Left hindlimb (tissue), 1 donor: ENCODE results near the gene PGLYRP2.
"Not testable (repeated sequence)": the region's sequence is repeated elsewhere in the genome, so short reads cannot be mapped to it uniquely, and the experiment has no call there.

Source experiments
- DNase-seq: peaks from one replicate; pipeline ENCODE4 v3.0.0-alpha.2; 2018

The PGLYRP2 gene, protein sequence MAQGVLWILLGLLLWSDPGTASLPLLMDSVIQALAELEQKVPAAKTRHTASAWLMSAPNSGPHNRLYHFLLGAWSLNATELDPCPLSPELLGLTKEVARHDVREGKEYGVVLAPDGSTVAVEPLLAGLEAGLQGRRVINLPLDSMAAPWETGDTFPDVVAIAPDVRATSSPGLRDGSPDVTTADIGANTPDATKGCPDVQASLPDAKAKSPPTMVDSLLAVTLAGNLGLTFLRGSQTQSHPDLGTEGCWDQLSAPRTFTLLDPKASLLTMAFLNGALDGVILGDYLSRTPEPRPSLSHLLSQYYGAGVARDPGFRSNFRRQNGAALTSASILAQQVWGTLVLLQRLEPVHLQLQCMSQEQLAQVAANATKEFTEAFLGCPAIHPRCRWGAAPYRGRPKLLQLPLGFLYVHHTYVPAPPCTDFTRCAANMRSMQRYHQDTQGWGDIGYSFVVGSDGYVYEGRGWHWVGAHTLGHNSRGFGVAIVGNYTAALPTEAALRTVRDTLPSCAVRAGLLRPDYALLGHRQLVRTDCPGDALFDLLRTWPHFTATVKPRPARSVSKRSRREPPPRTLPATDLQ

DNA sequence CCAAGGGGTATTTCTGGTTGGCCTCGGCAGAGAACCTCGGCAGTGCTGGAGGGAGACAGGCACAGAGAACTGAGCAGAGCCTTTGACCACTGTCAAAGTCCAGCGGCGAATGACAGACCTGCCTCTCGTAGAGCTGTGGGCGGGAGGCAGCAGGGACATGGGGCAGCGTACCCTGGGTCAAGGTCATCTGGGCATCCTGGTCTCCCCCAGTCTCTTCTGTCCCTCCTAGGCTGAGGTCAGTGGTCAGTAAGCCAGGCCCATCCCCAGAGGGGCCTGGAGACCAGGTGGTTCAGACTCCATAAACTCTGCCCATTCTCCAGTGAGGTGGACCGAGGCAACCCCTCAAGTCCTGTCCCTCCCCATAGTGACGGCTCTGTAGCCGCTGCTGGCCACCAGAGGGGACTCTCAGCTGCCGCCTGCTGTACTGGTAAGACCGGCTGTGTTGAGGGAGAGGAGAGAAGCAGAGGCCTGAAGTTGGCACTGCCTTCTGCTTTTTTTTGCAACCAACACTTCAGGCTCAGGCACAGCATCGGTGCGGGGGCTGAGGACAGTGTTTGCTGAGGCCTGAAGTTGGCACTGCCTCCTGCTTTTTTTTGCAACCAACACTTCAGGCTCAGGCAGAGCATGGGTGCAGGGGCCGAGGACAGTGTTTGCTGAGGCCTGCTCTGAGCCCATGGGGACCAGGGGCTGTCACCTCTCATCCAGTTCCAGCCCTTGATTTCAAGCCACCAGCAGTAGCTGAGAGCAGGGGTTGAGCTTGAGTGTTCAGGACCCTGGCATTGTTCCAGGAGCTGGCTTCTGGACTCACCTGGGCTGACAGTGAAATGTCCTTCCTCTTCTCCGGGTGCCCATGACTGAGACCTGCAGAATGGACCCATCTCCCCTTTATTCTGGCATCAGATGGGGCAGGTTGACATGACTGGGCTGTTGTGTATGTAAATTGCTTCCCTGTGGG lies at the start of gene PGLYRP2:
PGLYRP2 (minus strand) TSS at position 111 of the 955 bp plus-strand sequence. CDS start 130 bp downstream, outside the sequence.
- DNase-seq: no peak

DNA sequence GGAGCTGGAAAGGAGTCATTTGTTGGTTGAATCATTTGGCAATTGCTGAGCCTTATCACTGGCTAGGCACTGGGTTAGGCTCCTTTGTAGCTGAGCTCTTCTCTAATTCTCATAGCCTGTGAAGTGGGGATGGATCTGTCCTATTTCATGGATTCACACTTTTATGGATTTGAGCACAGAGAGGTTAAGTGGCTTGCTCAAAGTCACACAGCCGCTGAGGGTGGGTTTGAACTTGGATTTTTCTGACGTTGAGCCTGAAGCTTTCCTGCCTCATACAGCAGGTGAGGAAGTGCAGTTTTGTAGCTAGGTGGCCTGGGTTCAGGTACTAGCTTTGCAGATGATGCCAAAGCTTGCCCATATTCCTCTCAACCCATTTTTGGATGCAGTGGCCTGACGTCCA lies 48.4 kb upstream of the PGLYRP2 start:
- DNase-seq: no peak

DNA sequence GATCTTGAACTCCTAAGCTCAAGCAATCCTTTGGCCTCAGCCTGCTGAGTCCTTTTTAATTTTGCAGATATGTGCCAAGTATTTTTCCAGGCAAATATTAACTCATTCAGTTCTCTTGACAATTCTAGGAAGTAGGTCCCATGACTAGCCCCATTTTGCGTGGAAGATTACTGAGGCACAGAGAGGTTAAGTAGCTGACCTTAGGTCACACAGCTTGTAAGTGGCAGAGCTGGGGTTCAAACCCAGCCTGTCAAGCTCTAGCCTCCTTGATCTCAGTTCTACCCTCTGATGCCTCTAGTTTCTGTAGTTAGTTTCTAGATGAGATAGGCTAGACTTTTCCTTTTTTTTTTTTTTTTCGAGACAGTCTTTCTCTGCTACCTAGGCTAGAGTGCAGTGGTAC lies 47.1 kb upstream of the PGLYRP2 start:
- DNase-seq: no peak

DNA sequence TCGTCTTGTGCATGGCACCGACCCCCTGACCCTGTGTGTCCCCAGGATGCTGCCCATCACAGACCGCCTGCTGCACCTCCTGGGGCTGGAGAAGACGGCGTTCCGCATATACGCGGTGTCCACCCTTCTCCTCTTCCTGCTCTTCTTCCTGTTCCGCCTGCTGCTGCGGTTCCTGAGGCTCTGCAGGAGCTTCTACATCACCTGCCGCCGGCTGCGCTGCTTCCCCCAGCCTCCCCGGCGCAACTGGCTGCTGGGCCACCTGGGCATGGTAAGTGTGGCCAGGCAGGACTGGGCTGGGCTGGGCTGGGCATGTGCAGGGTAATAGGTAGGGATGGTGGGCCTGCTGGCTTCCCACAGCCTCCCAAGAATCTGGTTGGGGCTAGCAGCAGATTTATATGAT lies 46.0 kb upstream of the PGLYRP2 start:
- DNase-seq: no peak

DNA sequence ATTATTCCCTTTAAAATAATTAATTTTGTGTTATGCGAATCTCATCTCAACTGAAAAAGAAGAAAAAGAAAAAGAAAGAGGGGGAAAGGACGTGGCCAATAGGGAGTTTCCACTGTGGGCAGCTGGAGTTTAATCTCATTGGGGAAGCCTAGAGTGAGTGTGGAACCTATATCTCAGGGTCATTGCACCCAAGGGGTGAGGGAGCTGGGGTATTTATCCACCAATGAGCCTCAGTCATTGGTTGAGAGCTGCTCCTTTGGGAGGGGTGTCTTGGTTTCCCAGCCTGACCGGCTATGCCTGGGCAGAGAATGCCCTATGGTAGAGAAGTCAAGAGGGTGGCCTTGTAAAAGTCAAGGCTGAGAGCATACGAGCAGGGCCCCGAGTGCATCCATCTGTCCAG lies 45.5 kb upstream of the PGLYRP2 start:
- no peak for DNase-seq

DNA sequence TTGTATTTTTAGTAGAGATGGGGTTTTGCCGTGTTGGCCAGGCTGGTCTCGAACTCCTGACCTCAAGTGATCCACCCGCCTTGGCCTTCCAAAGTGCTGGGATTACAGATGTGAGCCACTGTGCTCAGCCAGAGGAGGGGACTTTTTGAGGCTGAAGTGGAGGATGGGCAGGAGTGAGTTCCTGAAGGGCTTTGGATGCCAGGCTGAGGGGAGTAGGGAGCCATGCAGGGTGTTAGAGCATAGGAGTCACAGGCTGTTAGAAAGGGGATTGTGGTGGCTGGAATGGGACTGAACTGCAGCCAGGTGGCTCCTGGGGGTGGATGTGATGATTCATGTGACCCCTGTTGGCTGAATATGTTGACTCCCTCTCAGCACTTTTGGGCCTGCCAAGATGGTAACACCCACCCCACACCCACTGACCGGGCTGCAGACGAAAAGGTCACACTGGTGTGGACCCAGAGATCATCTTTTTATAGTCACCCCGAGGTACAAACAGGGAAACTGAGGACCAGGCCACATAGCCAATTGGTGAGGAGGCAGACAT lies 40.2 kb upstream of the PGLYRP2 start:
- DNase-seq: no peak

DNA sequence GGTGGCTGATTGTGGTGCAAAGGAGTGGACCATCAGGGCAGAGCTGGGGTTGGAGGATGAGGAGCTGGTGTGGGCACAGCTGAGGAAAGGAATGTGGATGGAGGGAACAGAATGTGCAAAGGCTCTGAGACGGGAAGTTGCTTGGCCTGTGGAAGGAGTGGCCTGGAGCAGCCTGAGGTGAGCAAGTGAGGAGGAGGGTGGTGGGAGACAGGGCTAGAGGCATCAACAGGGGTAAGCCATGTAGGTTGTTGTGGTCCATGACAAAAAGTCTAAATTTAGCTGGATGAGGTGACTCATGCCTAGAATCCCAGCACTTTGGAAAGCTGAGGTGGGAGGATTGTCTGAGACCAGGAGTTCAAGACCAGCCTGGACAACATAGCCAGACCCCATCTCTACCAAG lies 38.5 kb upstream of the PGLYRP2 start:
- no peak for DNase-seq

DNA sequence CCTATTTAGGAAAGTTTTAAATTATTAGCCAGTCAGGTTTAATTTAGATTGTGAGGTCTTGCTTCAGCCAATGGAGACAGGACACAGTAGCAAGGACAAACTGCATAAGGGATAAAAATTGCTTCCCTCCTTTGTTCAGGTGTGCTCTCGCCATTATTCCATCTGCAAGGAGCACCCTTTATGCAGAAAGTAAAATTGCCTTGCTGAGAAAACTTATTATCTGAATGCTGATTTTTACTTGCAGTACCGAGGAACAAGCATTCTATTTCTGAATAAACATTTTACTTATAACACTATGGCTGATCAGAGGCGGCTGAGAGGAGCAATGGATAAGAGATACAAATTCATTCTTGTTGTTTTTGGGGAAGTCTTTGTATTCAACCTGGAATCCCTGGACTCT lies 37.1 kb upstream of the PGLYRP2 start:
- no peak for DNase-seq

DNA sequence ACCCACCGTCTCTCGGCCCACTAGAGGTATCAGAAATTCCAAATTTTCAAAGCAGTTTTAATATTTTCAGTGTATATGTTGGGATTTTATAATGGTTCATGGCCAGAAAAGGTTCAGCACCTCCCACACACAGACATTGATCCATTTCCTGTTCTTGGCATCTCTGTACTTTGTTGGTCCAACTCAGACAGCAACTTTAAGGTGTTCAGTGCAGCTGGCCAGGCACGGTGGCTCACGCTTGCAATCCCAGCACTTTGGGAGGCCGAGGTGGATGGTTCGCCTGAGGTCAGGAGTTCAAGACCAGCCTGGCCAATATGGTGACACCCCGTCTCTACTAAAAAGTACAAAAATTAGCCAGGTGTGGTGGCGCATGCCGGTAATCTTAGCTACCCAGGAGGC lies 35.9 kb upstream of the PGLYRP2 start:
- not testable (repeated sequence) for DNase-seq

DNA sequence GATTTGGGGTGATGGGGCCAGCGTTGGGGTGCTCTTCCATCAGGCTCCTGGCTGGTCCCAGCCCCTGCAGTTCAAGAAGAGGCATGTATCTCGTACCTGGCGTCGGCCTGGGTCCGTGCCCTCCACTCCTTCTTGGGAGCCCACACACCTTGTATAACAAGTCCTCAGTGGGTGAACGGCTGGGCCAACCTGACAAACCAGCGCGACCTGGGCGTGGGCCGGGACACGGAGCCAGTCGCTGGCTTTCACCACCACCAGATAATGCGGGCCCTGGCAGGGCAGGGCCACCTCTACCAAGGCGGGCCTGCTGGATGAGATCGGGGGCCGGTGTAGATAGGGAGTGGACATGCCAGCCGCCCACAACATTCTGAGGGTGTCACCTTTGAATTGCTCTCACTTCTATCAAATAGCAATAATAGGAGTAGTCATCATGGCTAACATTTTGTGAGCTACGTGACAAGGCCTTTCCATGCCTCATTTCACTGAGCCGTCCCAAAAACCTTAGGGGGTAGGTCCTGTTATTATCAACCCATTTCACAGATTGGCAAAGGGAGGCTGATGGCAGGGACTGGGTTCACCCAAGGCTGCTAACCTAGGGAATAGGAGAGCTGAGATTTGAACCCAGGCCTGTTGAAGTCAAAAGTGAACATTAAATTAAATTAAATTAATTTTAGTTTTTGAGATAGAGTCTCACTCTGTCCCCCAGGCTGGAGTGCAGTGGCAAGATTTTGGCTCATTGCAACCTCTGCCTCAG lies 32.5 kb upstream of the PGLYRP2 start:
- no peak for DNase-seq

DNA sequence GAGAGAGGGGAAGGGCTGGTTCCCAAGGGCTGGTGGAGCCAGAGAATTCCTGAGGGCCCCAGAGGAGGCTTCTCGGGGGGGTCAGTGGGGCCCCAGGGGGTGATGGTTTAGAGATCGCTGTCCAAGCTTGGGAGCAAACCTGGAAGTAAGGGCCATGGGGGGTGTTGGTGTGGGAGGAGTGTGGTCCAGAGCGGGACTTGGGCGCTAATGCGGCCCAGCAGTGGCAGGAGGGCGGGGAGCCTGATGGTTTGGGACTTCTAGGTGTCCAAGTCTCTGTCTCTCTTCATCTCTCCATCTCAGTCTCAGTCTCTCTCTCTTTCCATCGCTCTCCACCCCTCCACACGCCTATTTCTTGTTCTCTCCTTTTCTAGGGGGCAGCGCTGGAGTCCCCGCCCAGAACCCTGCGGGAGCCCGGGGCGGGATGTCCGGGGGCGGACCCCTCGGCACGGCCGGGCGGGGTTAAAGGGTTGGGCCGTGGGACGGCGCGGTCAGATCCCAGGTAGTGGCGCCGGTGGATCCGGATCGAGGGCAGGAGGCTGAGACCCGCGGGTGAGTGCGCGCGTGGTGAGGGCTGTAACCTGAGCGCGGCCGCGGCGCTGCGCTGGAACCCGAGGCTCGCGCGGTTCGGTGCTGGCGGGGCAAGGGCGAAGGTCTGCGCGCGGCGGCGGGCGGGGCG lies 28.9 kb upstream of the PGLYRP2 start, which contains the start of gene CYP4F22:
CYP4F22 (plus strand) TSS at position 491 of the 676 bp plus-strand sequence. CDS start 16,812 bp downstream, outside the sequence.
- no peak for DNase-seq

DNA sequence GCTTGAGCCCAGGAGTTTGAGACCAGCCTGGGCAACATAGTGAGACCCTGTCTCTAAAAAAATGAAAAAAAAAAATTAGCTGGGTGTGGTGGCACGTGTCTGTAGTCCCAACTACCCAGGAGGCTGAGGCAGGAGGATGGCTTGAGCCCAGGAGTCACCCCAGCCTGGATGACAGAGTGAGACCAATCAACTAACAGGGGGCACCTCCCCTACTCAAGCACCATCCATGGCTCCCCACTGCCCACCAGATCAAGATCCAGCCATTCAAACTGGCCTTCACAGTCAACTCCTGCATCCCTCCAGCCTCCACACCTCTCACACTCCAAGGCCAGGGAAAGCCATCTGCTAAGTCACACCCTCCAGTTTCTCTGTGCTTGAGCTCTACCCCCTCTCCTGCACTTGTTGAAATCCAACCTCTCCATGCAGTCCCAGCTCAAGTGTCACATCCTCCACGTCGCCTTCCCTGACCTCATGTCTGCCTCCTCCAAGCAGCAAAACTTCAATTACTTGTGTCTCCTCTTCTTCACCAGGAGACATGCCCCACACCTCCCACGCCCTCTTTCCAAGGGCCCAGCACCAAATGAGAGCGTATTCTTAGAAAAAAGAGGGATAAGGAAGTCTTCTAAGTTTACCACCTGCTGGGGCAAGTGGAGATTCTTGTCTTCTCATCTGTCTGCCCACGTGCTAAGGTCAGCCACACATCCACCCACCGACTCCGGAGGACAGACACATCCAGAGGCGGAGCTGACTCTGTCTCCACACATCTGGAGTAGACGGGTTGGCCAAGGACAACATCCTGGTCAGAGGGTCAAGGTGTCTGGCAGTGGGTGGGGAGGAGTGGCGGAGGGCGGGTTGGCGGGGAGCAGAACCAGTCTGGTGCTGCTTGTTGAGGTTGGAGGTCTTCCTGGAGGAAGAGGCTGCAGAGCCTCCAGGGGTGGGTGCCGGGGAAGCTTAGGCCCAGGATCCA lies 28.1 kb upstream of the PGLYRP2 start:
- DNase-seq: no peak

DNA sequence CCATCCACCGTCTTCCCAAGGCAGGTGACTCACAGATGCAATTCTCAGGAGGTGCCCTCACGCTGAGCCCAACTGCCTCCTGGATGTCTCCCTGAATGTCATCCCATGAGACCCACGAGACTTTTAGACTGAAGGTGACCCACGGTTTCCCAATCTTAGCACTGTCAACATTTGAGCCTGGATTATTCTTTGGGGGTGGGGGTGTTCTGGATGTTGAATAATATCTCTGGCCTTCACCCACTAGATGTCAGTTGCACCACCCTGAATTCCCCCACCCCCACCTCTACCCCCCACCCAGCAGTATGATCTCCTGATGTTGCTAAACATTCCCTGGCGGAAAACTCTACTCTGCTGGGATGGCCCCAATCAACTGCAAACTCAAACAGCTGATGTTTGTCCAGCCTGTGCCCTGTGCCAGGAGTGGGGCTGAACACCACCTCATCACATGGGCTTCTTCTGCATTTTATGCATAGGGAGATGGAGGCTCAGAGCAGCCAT lies 26.8 kb upstream of the PGLYRP2 start:
- DNase-seq: no peak

DNA sequence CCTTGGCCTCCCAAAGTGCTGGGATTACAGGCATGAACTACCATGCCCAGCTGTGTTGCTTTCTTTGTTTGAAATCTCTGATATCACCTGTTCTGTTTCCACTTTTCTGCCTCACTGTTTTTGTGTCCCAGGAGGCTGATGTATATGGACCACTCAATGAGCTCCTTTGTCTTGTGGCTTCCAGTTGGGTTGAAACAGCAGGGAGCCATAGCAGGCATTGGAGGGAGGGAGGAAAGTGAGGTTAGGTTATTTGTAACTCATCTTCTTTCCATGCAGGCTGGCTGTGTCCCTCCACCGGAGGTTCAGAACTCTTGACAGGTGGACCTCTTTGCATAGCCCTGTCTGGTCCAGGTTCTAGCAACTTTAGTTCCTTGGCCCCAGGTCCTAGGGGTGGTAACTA lies 23.0 kb upstream of the PGLYRP2 start:
- DNase-seq: no peak

DNA sequence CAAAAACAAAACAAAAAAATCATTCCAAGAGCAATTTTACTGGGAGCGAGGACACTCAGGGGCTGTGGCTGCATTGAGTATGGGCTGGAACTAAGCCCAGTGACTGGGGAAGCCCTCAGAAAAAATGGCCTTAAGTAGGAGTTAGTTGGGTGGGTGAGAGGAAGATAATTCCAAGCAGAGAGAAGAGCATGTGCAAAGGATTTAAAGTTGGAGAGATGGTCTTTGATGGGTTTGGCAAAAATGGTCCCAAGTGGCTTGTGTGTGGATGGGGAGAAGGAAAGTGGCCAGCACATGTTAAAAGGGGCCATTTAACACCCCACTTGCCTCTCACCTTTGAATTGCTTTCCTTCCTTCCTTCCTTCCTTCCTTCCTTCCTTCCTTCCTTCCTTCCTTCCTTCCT lies 22.3 kb upstream of the PGLYRP2 start:
- DNase-seq: no peak

DNA sequence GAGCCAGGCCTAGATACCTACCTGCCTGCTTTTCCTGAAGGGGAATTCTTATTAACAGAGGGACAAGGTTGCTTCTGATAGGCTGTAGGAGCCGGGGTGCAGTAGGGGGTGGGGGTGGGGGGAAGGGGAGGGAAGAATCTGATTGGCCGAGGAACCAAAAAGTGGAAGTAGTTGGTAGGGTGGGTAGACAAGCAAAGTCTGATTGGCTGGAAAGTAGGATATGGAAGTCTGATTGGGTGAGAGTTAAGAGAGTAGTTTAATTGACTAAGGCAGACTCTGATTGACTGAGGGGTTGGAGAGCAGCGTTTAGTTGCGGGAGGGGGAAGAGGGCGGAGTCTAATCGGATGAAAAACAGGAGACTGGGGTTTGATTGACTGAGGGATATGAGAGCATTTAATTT lies 19.6 kb upstream of the PGLYRP2 start:
- no peak for DNase-seq

DNA sequence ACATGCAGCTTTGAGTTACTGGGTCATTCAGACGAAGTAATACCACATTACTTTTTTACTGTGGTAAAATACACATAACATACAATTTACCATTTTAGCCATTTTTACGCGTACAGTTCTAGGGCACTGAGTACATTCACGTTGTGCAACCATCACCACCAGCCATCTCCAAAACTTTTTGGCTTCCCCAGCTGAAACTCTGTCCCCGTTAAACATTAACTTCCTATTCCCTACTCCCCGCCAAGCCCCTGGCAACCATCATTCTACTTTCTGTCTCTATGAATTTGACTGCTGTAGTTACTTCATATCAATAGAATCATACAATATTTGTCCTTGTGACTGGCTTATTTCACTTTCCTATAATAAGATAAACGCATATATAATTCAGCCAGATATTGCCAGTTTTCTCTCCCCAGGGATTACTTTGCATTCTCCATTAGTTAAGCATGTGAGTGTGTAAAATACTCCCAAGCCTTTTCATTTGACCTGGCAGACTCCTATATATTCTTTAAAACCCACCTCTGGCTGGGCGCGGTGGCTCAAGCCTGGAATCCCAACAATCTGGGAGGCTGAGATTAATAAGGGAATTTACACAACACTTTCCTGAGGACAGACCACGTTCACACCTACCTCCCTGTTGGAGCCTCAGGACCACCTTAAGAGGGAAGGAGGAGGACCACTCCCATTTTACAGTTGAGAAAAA lies 19.0 kb upstream of the PGLYRP2 start:
- DNase-seq: no peak

DNA sequence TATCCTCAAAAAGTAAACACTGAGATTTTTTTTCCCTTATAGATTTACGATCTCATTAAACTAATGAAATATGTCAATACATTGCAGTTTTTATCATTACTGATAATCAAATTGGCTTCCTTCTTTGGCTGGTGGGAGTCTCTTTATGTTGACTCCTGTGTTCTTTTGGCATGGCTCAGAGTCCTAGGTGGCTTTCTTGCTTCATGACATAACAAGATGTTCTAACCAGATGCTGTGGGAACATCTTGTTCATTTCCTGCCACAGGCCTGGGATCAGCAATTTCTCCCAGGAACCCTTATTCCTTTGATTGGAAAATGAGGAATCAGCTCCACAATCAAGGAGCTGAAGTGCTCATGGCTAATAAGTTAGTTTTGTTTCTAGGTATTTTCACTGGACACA lies 15.8 kb upstream of the PGLYRP2 start:
- no peak for DNase-seq

DNA sequence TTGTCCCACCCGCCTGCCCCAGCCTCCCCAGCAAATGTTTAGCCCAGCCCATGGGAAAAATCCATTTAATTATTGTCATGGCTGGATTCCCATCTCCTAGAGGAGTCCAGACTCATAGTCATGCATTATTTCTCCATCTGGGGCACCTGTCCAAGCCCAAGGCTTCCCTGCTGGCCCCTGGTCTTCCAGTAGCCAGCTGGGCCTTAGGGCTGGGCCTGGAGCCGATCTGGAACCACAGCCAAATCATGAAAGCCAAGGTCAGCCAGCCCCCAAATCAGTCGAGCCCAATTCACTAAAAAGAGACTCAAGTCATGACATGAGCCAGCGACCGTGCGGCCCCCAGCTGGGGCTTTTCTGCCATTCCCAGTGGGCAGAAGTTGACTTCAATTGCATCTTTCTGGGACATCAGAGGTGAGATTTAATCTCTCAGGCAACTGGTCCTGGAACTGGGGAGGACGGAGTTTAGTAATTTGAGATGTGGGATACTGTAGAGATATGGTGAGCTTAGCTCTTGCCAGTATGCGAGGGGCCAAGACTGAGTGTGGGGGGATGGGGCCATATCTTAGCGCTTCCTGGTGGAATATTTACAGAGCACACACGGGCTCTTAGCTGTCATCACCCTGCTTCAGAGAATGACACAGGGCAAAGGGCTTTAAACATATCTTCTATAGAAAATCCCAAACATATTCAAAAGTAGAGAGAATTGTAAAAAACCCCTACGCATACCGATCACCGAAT lies 9.4 kb upstream of the PGLYRP2 start:
- DNase-seq: no peak
